H9 (cell line): ENCODE data around the gene TOMM5. TPM values are rescaled to one million over a fixed set of nuclear protein-coding genes. Genes with fewer than 3 reads are reported as not detected.

Source experiments
- DNase-seq: peaks from one replicate; pipeline ENCODE4 v3.0.0-alpha.2; 2017
- H2AFZ ChIP-seq: one replicate; pipeline ENCODE4 v1.6.1; 2013; ENCODE audit warnings: mild to moderate bottlenecking, low read length, control low read depth, moderate library complexity
- H2AK5ac ChIP-seq: 2 replicates; pipeline ENCODE4 v1.6.1; 2013; ENCODE audit warnings: low read length, control low read depth, mixed read lengths; ENCODE audit not compliant: insufficient read length
- H2BK120ac ChIP-seq: one replicate; pipeline ENCODE4 v1.6.1; 2013; ENCODE audit warnings: low read depth, mild to moderate bottlenecking, low read length, control low read depth, inconsistent platforms; ENCODE audit not compliant: poor library complexity, severe bottlenecking
- H2BK12ac ChIP-seq: 2 replicates; pipeline ENCODE4 v1.6.1; 2013; ENCODE audit warnings: low read length, control low read depth, mixed read lengths, low read depth; ENCODE audit not compliant: insufficient read length
- H2BK15ac ChIP-seq: 2 replicates; pipeline ENCODE4 v1.6.1; 2013; ENCODE audit warnings: low read depth, low read length, control low read depth
- H2BK20ac ChIP-seq: one replicate; pipeline ENCODE4 v1.6.1; 2013; ENCODE audit warnings: low read depth, mild to moderate bottlenecking, low read length, control low read depth, inconsistent platforms; ENCODE audit not compliant: poor library complexity, severe bottlenecking
- H2BK5ac ChIP-seq: 2 replicates; pipeline ENCODE4 v1.6.1; 2013; ENCODE audit warnings: low read length, control low read depth, mixed read lengths; ENCODE audit not compliant: insufficient read length
- H3K14ac ChIP-seq: 2 replicates; pipeline ENCODE4 v1.6.1; 2013; ENCODE audit warnings: low read length, control low read depth; ENCODE audit not compliant: insufficient read depth
- H3K18ac ChIP-seq: 2 replicates; pipeline ENCODE4 v1.6.1; 2013; ENCODE audit warnings: low read depth, mild to moderate bottlenecking, mixed read lengths, low read length, control low read depth; ENCODE audit not compliant: insufficient read length
- H3K23ac ChIP-seq: 2 replicates; pipeline ENCODE4 v1.6.1; 2013; ENCODE audit warnings: low read length, control low read depth, mixed read lengths, low read depth; ENCODE audit not compliant: insufficient read length
- H3K23me2 ChIP-seq: 2 replicates; pipeline ENCODE4 v1.6.1; 2013; ENCODE audit warnings: low read depth, mild to moderate bottlenecking, mixed read lengths, low read length, control low read depth; ENCODE audit not compliant: insufficient read length, poor library complexity, severe bottlenecking
- H3K27ac ChIP-seq: 2 replicates; pipeline ENCODE4 v1.5.1; 2013; ENCODE audit warnings: low read length, control low read depth, mixed read lengths, low read depth; ENCODE audit not compliant: insufficient read length
- H3K27me3 ChIP-seq: 2 replicates; pipeline ENCODE4 v1.6.1; 2013; ENCODE audit warnings: low read length, control low read depth, inconsistent platforms; ENCODE audit not compliant: insufficient read depth
- H3K4ac ChIP-seq: 2 replicates; pipeline ENCODE4 v1.6.1; 2013; ENCODE audit warnings: low read depth, mild to moderate bottlenecking, control low read depth, inconsistent platforms, low read length, moderate library complexity
- H3K4me1 ChIP-seq: 2 replicates; pipeline ENCODE4 v1.6.1; 2013; ENCODE audit warnings: low read length, control low read depth, inconsistent platforms; ENCODE audit not compliant: insufficient read depth
- H3K4me2 ChIP-seq: 2 replicates; pipeline ENCODE4 v1.6.1; 2013; ENCODE audit warnings: low read length, control low read depth, mixed read lengths; ENCODE audit not compliant: insufficient read length, insufficient read depth
- H3K56ac ChIP-seq: 2 replicates; pipeline ENCODE4 v1.6.1; 2013; ENCODE audit warnings: low read depth, mild to moderate bottlenecking, mixed read lengths, low read length, control low read depth; ENCODE audit not compliant: insufficient read length
- H3K79me1 ChIP-seq: 2 replicates; pipeline ENCODE4 v1.6.1; 2013; ENCODE audit warnings: low read depth, mild to moderate bottlenecking, moderate library complexity, low read length, control low read depth, inconsistent platforms; ENCODE audit not compliant: insufficient read depth, poor library complexity, severe bottlenecking
- H3K79me2 ChIP-seq: 2 replicates; pipeline ENCODE4 v1.6.1; 2013; ENCODE audit warnings: low read length, control low read depth, inconsistent platforms; ENCODE audit not compliant: insufficient read depth
- H3K9ac ChIP-seq: 2 replicates; pipeline ENCODE4 v1.6.1; 2013; ENCODE audit warnings: low read length, control low read depth, mixed read lengths; ENCODE audit not compliant: insufficient read length; ENCODE audit errors: extremely low read depth
- H3K9me3 ChIP-seq: one replicate; pipeline ENCODE4 v1.6.1; 2013; ENCODE audit warnings: low read depth, low read length, inconsistent platforms; ENCODE audit not compliant: control insufficient read depth
- H3T11ph ChIP-seq: one replicate; pipeline ENCODE4 v1.6.1; 2013; ENCODE audit warnings: mild to moderate bottlenecking, low read length, control low read depth, inconsistent platforms
- H4K20me1 ChIP-seq: one replicate; pipeline ENCODE4 v1.6.1; 2013; ENCODE audit not compliant: control insufficient read depth, insufficient read length, insufficient read depth
- H4K5ac ChIP-seq: 2 replicates; pipeline ENCODE4 v1.6.1; 2013; ENCODE audit warnings: low read depth, mild to moderate bottlenecking, mixed read lengths, low read length, control low read depth; ENCODE audit not compliant: insufficient read length
- H4K8ac ChIP-seq: replicated peaks from 2 replicates; pipeline ENCODE4 v1.6.1; 2013; ENCODE audit warnings: low read length, control low read depth, mixed read lengths, low read depth; ENCODE audit not compliant: insufficient read length
- H4K91ac ChIP-seq: 2 replicates; pipeline ENCODE4 v1.6.1; 2013; ENCODE audit warnings: low read depth, mild to moderate bottlenecking, moderate library complexity, mixed read lengths, low read length, control low read depth; ENCODE audit not compliant: insufficient read length
- H3K27ac Mint-ChIP-seq, 3 experiments: 2 replicates in 2 of 3; 3 replicates in 1 of 3; pipeline ENCODE4 v1.8.0; 2020 to 2021; ENCODE audit warnings: mixed read lengths in 3 of 3, mild to moderate bottlenecking in 1 of 3, moderate library complexity in 1 of 3
- H3K27me3 Mint-ChIP-seq: 2 replicates; pipeline ENCODE4 v1.8.0; 2021; ENCODE audit warnings: low read depth, mild to moderate bottlenecking, moderate library complexity, mixed read lengths
- H3K36me3 Mint-ChIP-seq, 3 experiments: 2 replicates in 2 of 3; 3 replicates in 1 of 3; pipeline ENCODE4 v1.8.0; 2020 to 2021; ENCODE audit warnings: low read depth in 3 of 3, mixed read lengths in 3 of 3; ENCODE audit not compliant: insufficient read depth in 1 of 3
- H3K4me1 Mint-ChIP-seq, 2 experiments: 2 replicates each; pipeline ENCODE4 v1.8.0; 2020; ENCODE audit warnings: mixed read lengths in 2 of 2
- H3K4me3 Mint-ChIP-seq, 2 experiments: 2 replicates in 1 of 2; 3 replicates in 1 of 2; pipeline ENCODE4 v1.8.0; 2020 to 2021; ENCODE audit warnings: mild to moderate bottlenecking in 2 of 2, mixed read lengths in 2 of 2, moderate library complexity in 1 of 2
- H3K9me3 Mint-ChIP-seq, 2 experiments: 2 replicates in 1 of 2; 3 replicates in 1 of 2; pipeline ENCODE4 v1.8.0; 2020; ENCODE audit warnings: mild to moderate bottlenecking in 2 of 2, mixed read lengths in 2 of 2, moderate library complexity in 1 of 2
- CTCF ChIP-seq: fragments of 200-600 bp; sonication (generic); conservative IDR thresholded peaks from 3 replicates; pipeline ENCODE4 v1.8.0; 2021; ENCODE audit warnings: antibody characterized with exemption, mild to moderate bottlenecking
- WGBS: extraction: QIAGEN DNeasy Blood & Tissue Kit; methylation state at CpG from one replicate; pipeline ENCODE4 v1.1.7; 2013; ENCODE audit warnings: missing lambda C conversion rate, low lambda C conversion rate, mixed read lengths; ENCODE audit not compliant: insufficient read length; ENCODE audit errors: extremely low coverage; 5-methylcytosine and 5-hydroxymethylcytosine counted together
- total RNA-seq: library from RNA; stranded (reverse); gene quantifications from 2 replicates; pipeline ENCODE4 v1.2.1, GENCODE V29; 2021

TOMM5 gene
- total RNA-seq, 1 experiment from 2014 or later, result 124 TPM

- Histone ChIP-seq H3K27ac (no peak overlapping the region), H3K23me2 (no peaks in the 10 kb centered on the region), H3K18ac (no peak overlapping the region), H3K14ac (no peak overlapping the region), H3K27me3 (no peaks in the 10 kb centered on the region), H2BK12ac (no peak overlapping the region), H3K4ac (no peak overlapping the region), H3K79me1 (no peaks in the 10 kb centered on the region), H4K8ac (no peak overlapping the region), H2AFZ (no peak overlapping the region), H3T11ph (no peak overlapping the region), H4K5ac (no peak overlapping the region), H2BK20ac (no peak overlapping the region), H4K20me1 (no peaks in the 10 kb centered on the region), H3K9ac (no peak overlapping the region), H3K56ac (no peak overlapping the region), H2BK120ac (no peak overlapping the region), H3K4me2 (no peak overlapping the region), H3K23ac (no peak overlapping the region), H2BK15ac (no peak overlapping the region), H4K91ac (no peak overlapping the region), H2AK5ac (no peak overlapping the region), H2BK5ac (no peak overlapping the region), H3K9me3 (no peaks in the 10 kb centered on the region), H3K79me2 (no peaks in the 10 kb centered on the region), H3K4me1 (no peaks in the 10 kb centered on the region)
- TF ChIP-seq CTCF, result no peak
- Mint-ChIP-seq H3K36me3 (peaks cover 0 to 13% (median 2%) of the 10 kb centered on the region in 3 experiments; a peak in 2 of 7 replicates), H3K4me3 (no peak overlapping the region), H3K9me3 (peaks cover 0 to 3% of the 10 kb centered on the region in 2 experiments; a peak in 1 of 5 replicates), H3K27ac (no peak overlapping the region), H3K27me3 (no peaks in the 10 kb centered on the region), H3K4me1 (peaks cover 9% of the 10 kb centered on the region in 2 experiments)
- DNase-seq, result no peak
- WGBS, result no CpG with 5 or more reads among the region's 5 CpGs
Observed at GRCh38 chr9:37547328-37547878, 45.0 kb downstream of the TOMM5 start.
